OCI-LY1 (cell line): Measurements from ENCODE around the gene NDST3.

ENCODE experiments used
- EZH2 ChIP-seq: fragments of 200-600 bp; sonication (generic), shearing (Covaris generic); IDR thresholded peaks from 2 replicates; pipeline ENCODE4 v1.8.0; 2017; ENCODE audit warnings: borderline replicate concordance, mixed run types, mild to moderate bottlenecking, antibody characterized with exemption, low read length, moderate library complexity, mixed read lengths
- TF ChIP-seq, protein P1 (sequence below): fragments of 200-600 bp; sonication (generic), shearing (Covaris generic); IDR thresholded peaks from 2 replicates; pipeline ENCODE4 v1.5.1; 2017; ENCODE audit warnings: mild to moderate bottlenecking, antibody characterized with exemption, low read length, moderate library complexity, mixed read lengths

DNA sequence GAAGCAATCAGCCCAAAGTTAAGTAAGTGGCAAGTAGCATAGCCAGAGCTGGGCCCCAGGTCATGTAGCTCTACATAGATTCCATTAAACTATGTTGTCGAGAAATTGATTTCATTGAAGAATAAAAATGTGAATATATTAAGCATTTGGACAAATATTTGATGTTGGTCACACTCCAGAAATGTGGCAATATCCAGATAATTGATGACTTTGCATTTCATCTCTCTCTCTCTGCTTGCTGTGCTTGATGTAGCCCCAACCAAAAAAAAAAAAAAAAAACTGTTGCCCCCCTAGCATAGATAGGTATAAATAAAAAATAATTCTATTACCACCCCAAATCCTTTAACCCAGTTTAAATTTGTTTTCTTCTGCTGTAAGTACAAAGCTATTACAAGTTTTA, 7.5 kb upstream of the NDST3 start:
- TF ChIP-seq, protein P1, sequence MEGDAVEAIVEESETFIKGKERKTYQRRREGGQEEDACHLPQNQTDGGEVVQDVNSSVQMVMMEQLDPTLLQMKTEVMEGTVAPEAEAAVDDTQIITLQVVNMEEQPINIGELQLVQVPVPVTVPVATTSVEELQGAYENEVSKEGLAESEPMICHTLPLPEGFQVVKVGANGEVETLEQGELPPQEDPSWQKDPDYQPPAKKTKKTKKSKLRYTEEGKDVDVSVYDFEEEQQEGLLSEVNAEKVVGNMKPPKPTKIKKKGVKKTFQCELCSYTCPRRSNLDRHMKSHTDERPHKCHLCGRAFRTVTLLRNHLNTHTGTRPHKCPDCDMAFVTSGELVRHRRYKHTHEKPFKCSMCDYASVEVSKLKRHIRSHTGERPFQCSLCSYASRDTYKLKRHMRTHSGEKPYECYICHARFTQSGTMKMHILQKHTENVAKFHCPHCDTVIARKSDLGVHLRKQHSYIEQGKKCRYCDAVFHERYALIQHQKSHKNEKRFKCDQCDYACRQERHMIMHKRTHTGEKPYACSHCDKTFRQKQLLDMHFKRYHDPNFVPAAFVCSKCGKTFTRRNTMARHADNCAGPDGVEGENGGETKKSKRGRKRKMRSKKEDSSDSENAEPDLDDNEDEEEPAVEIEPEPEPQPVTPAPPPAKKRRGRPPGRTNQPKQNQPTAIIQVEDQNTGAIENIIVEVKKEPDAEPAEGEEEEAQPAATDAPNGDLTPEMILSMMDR, result no peak
- no peak for TF ChIP-seq EZH2
